H1 (cell line): Measurements from ENCODE around the gene TCERG1. TPM values are rescaled to one million over a fixed set of nuclear protein-coding genes. Genes with fewer than 3 reads are reported as not detected.

Experiments
- CHD1 ChIP-seq: IDR thresholded peaks from 2 replicates; pipeline ENCODE4 v1.6.1; 2012; ENCODE audit warnings: low read depth, low read length, improper control_type of control experiment
- GABPA ChIP-seq: IDR thresholded peaks from 2 replicates; pipeline ENCODE4 v1.6.1; 2011; ENCODE audit warnings: mild to moderate bottlenecking, low read length, moderate library complexity, borderline replicate concordance; ENCODE audit not compliant: insufficient read depth
- PHF8 ChIP-seq: fragments of 200-600 bp; sonication (generic); conservative IDR thresholded peaks from 2 replicates; pipeline ENCODE4 v1.7.1; 2012; ENCODE audit warnings: low read depth, mild to moderate bottlenecking, inconsistent platforms, low read length, moderate library complexity
- SP4 ChIP-seq: IDR thresholded peaks from 2 replicates; pipeline ENCODE4 v1.6.1; 2012; ENCODE audit warnings: low read length, inconsistent platforms
- SUZ12 ChIP-seq: fragments of 200-600 bp; sonication (generic); IDR thresholded peaks from 2 replicates; pipeline ENCODE4 v1.6.1; 2012; ENCODE audit warnings: mild to moderate bottlenecking, inconsistent platforms, low read length, moderate library complexity, mixed read lengths
- YY1 ChIP-seq: IDR thresholded peaks from 2 replicates; pipeline ENCODE4 v1.6.1; 2011; ENCODE audit warnings: low read depth, mild to moderate bottlenecking, low read length
- polyA plus RNA-seq, 7 experiments: library from polyadenylated mRNA; depleted of rRNA in 3 of 7; stranded (reverse) in 5 of 7; unstranded in 2 of 7; fragments of >200 nt in 5 of 7; fragments of 200-250 nt in 2 of 7; gene quantifications; 1 replicate in 5 of 7; 2 replicates in 1 of 7; 4 replicates in 1 of 7; pipeline versions ENCODE4 v1.2.1 to v1.2.3, GENCODE V29; 2011 to 2013; ENCODE audit warnings: missing spikeins in 2 of 7, mixed read lengths in 2 of 7
- total RNA-seq: library from RNA; stranded (reverse); fragmentation: NEBNext Ultra II Directional; extraction: Animal tissue kit (Norgen Biotek cat#: 25700); gene quantifications from 2 replicates; pipeline ENCODE4 v1.2.1, GENCODE V29; 2021
- TF ChIP-seq, protein P1 (sequence below): fragments of 300-600 bp; sonication (generic); IDR thresholded peaks from 2 replicates; pipeline ENCODE4 v1.7.1; 2012; ENCODE audit warnings: low read length, moderate library complexity, mild to moderate bottlenecking, inconsistent platforms; ENCODE audit not compliant: insufficient replicate concordance
- TF ChIP-seq, protein P2 (sequence below): IDR thresholded peaks from 2 replicates; pipeline ENCODE4 v1.6.1; 2012; ENCODE audit warnings: low read length, inconsistent platforms

TCERG1 gene
- total and polyA plus RNA-seq, 2 of the 8 experiments (the other 6 are each of a cell fraction or from before 2014, with no cell fraction given), result 105 to 122 TPM

DNA sequence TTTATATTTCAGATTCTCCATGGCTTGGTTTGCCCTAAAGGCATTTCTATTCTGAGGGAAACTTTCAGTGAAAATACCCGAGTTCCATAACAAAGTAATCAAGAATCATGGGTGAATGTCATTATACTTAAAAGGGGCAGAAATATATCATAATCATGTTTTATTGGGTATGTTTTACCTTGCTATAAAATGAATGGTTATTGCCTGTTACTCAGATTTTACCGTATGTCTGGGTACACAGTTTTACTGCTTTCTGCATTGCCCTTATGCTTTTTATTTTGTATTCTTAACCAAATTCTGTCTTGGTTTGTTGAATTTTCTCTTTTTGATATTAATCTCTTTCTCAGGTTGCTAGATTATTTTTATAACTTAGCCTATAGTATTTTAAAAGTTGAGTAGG is 66.3 kb downstream of the TCERG1 start (continued):
- TF ChIP-seq, protein P1, sequence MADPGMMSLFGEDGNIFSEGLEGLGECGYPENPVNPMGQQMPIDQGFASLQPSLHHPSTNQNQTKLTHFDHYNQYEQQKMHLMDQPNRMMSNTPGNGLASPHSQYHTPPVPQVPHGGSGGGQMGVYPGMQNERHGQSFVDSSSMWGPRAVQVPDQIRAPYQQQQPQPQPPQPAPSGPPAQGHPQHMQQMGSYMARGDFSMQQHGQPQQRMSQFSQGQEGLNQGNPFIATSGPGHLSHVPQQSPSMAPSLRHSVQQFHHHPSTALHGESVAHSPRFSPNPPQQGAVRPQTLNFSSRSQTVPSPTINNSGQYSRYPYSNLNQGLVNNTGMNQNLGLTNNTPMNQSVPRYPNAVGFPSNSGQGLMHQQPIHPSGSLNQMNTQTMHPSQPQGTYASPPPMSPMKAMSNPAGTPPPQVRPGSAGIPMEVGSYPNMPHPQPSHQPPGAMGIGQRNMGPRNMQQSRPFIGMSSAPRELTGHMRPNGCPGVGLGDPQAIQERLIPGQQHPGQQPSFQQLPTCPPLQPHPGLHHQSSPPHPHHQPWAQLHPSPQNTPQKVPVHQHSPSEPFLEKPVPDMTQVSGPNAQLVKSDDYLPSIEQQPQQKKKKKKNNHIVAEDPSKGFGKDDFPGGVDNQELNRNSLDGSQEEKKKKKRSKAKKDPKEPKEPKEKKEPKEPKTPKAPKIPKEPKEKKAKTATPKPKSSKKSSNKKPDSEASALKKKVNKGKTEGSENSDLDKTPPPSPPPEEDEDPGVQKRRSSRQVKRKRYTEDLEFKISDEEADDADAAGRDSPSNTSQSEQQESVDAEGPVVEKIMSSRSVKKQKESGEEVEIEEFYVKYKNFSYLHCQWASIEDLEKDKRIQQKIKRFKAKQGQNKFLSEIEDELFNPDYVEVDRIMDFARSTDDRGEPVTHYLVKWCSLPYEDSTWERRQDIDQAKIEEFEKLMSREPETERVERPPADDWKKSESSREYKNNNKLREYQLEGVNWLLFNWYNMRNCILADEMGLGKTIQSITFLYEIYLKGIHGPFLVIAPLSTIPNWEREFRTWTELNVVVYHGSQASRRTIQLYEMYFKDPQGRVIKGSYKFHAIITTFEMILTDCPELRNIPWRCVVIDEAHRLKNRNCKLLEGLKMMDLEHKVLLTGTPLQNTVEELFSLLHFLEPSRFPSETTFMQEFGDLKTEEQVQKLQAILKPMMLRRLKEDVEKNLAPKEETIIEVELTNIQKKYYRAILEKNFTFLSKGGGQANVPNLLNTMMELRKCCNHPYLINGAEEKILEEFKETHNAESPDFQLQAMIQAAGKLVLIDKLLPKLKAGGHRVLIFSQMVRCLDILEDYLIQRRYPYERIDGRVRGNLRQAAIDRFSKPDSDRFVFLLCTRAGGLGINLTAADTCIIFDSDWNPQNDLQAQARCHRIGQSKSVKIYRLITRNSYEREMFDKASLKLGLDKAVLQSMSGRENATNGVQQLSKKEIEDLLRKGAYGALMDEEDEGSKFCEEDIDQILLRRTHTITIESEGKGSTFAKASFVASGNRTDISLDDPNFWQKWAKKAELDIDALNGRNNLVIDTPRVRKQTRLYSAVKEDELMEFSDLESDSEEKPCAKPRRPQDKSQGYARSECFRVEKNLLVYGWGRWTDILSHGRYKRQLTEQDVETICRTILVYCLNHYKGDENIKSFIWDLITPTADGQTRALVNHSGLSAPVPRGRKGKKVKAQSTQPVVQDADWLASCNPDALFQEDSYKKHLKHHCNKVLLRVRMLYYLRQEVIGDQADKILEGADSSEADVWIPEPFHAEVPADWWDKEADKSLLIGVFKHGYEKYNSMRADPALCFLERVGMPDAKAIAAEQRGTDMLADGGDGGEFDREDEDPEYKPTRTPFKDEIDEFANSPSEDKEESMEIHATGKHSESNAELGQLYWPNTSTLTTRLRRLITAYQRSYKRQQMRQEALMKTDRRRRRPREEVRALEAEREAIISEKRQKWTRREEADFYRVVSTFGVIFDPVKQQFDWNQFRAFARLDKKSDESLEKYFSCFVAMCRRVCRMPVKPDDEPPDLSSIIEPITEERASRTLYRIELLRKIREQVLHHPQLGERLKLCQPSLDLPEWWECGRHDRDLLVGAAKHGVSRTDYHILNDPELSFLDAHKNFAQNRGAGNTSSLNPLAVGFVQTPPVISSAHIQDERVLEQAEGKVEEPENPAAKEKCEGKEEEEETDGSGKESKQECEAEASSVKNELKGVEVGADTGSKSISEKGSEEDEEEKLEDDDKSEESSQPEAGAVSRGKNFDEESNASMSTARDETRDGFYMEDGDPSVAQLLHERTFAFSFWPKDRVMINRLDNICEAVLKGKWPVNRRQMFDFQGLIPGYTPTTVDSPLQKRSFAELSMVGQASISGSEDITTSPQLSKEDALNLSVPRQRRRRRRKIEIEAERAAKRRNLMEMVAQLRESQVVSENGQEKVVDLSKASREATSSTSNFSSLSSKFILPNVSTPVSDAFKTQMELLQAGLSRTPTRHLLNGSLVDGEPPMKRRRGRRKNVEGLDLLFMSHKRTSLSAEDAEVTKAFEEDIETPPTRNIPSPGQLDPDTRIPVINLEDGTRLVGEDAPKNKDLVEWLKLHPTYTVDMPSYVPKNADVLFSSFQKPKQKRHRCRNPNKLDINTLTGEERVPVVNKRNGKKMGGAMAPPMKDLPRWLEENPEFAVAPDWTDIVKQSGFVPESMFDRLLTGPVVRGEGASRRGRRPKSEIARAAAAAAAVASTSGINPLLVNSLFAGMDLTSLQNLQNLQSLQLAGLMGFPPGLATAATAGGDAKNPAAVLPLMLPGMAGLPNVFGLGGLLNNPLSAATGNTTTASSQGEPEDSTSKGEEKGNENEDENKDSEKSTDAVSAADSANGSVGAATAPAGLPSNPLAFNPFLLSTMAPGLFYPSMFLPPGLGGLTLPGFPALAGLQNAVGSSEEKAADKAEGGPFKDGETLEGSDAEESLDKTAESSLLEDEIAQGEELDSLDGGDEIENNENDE, result no peak
- TF ChIP-seq, protein P2, sequence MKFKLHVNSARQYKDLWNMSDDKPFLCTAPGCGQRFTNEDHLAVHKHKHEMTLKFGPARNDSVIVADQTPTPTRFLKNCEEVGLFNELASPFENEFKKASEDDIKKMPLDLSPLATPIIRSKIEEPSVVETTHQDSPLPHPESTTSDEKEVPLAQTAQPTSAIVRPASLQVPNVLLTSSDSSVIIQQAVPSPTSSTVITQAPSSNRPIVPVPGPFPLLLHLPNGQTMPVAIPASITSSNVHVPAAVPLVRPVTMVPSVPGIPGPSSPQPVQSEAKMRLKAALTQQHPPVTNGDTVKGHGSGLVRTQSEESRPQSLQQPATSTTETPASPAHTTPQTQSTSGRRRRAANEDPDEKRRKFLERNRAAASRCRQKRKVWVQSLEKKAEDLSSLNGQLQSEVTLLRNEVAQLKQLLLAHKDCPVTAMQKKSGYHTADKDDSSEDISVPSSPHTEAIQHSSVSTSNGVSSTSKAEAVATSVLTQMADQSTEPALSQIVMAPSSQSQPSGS, result no peak
- TF ChIP-seq SUZ12 (no peak), PHF8 (no peak), CHD1 (no peak), GABPA (no peak), SP4 (no peak), YY1 (no peak)
